OCI-LY1 (cell line): ENCODE measurements around the gene YBX2.
A peak's percentile ranks its signal among the peaks of the same experiment; 100 is the strongest.

ENCODE experiments used
- H2AFZ ChIP-seq: fragments of 200-600 bp; sonication (generic), shearing (Covaris generic); 2 replicates; pipeline ENCODE4 v1.6.0; 2014; ENCODE audit warnings: antibody characterized with exemption, mild to moderate bottlenecking, low read length
- H3F3A ChIP-seq: fragments of 200-600 bp; sonication (generic), shearing (Covaris generic); 2 replicates; pipeline ENCODE4 v1.6.0; 2014; ENCODE audit warnings: mild to moderate bottlenecking, antibody characterized with exemption, low read length, moderate library complexity; ENCODE audit not compliant: insufficient read depth
- H3K27ac ChIP-seq: fragments of 200-600 bp; sonication (generic); 2 replicates; pipeline ENCODE4 v1.5.1; 2014; ENCODE audit warnings: low read length, mixed run types, mild to moderate bottlenecking, low read depth; ENCODE audit not compliant: poor library complexity, severe bottlenecking
- H3K27me3 ChIP-seq: fragments of 200-600 bp; sonication (generic); 2 replicates; pipeline ENCODE4 v1.6.0; 2014; ENCODE audit warnings: antibody characterized with exemption, mild to moderate bottlenecking, low read length, moderate library complexity; ENCODE audit not compliant: insufficient read depth
- H3K36me3 ChIP-seq: fragments of 200-600 bp; sonication (generic); 2 replicates; pipeline ENCODE4 v1.6.1; 2014; ENCODE audit warnings: mild to moderate bottlenecking, antibody characterized with exemption, low read length, moderate library complexity, mixed read lengths; ENCODE audit not compliant: insufficient read depth
- H3K4me1 ChIP-seq: fragments of 200-600 bp; sonication (generic); 2 replicates; pipeline ENCODE4 v1.5.1; 2014; ENCODE audit warnings: mild to moderate bottlenecking, low read length, moderate library complexity; ENCODE audit not compliant: insufficient read depth, severe bottlenecking
- H3K4me2 ChIP-seq: fragments of 200-600 bp; sonication (generic), shearing (Covaris generic); 2 replicates; pipeline ENCODE4 v1.6.1; 2014; ENCODE audit warnings: low read length
- H3K4me3 ChIP-seq: fragments of 200-600 bp; sonication (generic); 2 replicates; pipeline ENCODE4 v1.5.1; 2014; ENCODE audit warnings: low read length, low read depth, mild to moderate bottlenecking, mixed read lengths; ENCODE audit not compliant: poor library complexity, severe bottlenecking
- H3K79me2 ChIP-seq: fragments of 200-600 bp; shearing (Covaris generic); 2 replicates; pipeline ENCODE4 v1.6.1; 2016; ENCODE audit warnings: mixed run types, low read length, mixed read lengths; ENCODE audit not compliant: insufficient read depth
- H3K9ac ChIP-seq: fragments of 200-600 bp; sonication (generic), shearing (Covaris generic); 2 replicates; pipeline ENCODE4 v1.6.1; 2014; ENCODE audit warnings: mild to moderate bottlenecking, low read length, mixed read lengths
- H3K9me2 ChIP-seq: fragments of 200-600 bp; sonication (generic), shearing (Covaris generic); 2 replicates; pipeline ENCODE4 v1.6.1; 2014; ENCODE audit warnings: low read depth, mild to moderate bottlenecking, low read length, mixed read lengths
- H3K9me3 ChIP-seq: fragments of 200-600 bp; shearing (Covaris generic); 2 replicates; pipeline ENCODE4 v1.6.1; 2014; ENCODE audit warnings: low read length, mixed read lengths
- H4K20me1 ChIP-seq: fragments of 200-600 bp; sonication (generic), shearing (Covaris generic); 2 replicates; pipeline ENCODE4 v1.6.0; 2016; ENCODE audit warnings: mild to moderate bottlenecking, low read length; ENCODE audit not compliant: insufficient read depth
- CTCF ChIP-seq: fragments of 200-600 bp; sonication (generic), shearing (Covaris generic); IDR thresholded peaks from 2 replicates; pipeline ENCODE4 v1.5.1; 2017; ENCODE audit warnings: mild to moderate bottlenecking, antibody characterized with exemption, low read length, moderate library complexity, mixed read lengths
- EZH2 ChIP-seq: fragments of 200-600 bp; sonication (generic), shearing (Covaris generic); IDR thresholded peaks from 2 replicates; pipeline ENCODE4 v1.8.0; 2017; ENCODE audit warnings: borderline replicate concordance, mixed run types, mild to moderate bottlenecking, antibody characterized with exemption, low read length, moderate library complexity, mixed read lengths

The YBX2 gene

GRCh38 chr17:7308625-7309433 is 14.4 kb upstream of the YBX2 start:
- Histone ChIP-seq H3F3A (peaks cover 22% of the 10 kb centered on the region), H3K4me2 (peak overlapping the region; percentile 81), H3K27ac (peak overlapping the region; percentile 95), H3K27me3 (no peaks in the 10 kb centered on the region), H3K9ac (peak overlapping the region; percentile 97), H3K4me1 (peaks cover 44% of the 10 kb centered on the region), H3K9me2 (no peaks in the 10 kb centered on the region), H3K79me2 (peaks cover 28% of the 10 kb centered on the region), H3K36me3 (peaks cover 60% of the 10 kb centered on the region), H2AFZ (no peak overlapping the region), H3K4me3 (peak overlapping the region; percentile 94), H3K9me3 (no peaks in the 10 kb centered on the region), H4K20me1 (peaks cover 4% of the 10 kb centered on the region; the same call in 1 of the 2 replicates)
- TF ChIP-seq CTCF (no peak), EZH2 (no peak)

GRCh38 chr17:7307686-7308624 is 13.5 kb upstream of the YBX2 start:
- peak overlapping the region; percentile 81 for H3K4me2 ChIP-seq
- no peaks in the 10 kb centered on the region for H3K27me3 ChIP-seq
- H2AFZ ChIP-seq = no peak overlapping the region
- no peaks in the 10 kb centered on the region for H3K9me2 ChIP-seq
- peak overlapping the region; percentile 95 for H3K27ac ChIP-seq
- peaks cover 28% of the 10 kb centered on the region for H3K79me2 ChIP-seq
- peak overlapping the region; percentile 97 for H3K9ac ChIP-seq
- peak overlapping the region; percentile 94 for H3K4me3 ChIP-seq
- peaks cover 4% of the 10 kb centered on the region; the same call in 1 of the 2 replicates for H4K20me1 ChIP-seq
- H3K36me3 ChIP-seq = peaks cover 51% of the 10 kb centered on the region
- TF ChIP-seq CTCF = no peak
- no peaks in the 10 kb centered on the region for H3K9me3 ChIP-seq
- peaks cover 14% of the 10 kb centered on the region for H3F3A ChIP-seq
- H3K4me1 ChIP-seq = peaks cover 36% of the 10 kb centered on the region

GRCh38 chr17:7306911-7307685 is 12.7 kb upstream of the YBX2 start, which contains the start of gene EIF5A:
Gene EIF5A (plus strand): TSS chr17:7307628. CDS start chr17:7309636, 2,008 bp downstream.
- no peaks in the 10 kb centered on the region for H3K9me3 ChIP-seq
- TF ChIP-seq CTCF = no peak
- no peak for TF ChIP-seq EZH2
- H3K27ac ChIP-seq = peak within 1 kb of the TSS; percentile 95

More at GRCh38 chr17:7306911-7307685, 12.7 kb upstream of the YBX2 start, which contains the start of gene EIF5A:
- Histone ChIP-seq H3K9me2 (no peaks in the 10 kb centered on the region), H4K20me1 (peaks cover 4% of the 10 kb centered on the region; the same call in 1 of the 2 replicates), H3K27me3 (no peaks in the 10 kb centered on the region), H3K36me3 (peaks cover 42% of the 10 kb centered on the region), H3K9ac (peak within 1 kb of the TSS; percentile 97), H3F3A (peaks cover 10% of the 10 kb centered on the region), H2AFZ (no peak within 1 kb of the TSS), H3K4me3 (peak within 1 kb of the TSS; percentile 94), H3K4me1 (peaks cover 30% of the 10 kb centered on the region), H3K4me2 (peak within 1 kb of the TSS; percentile 81), H3K79me2 (peaks cover 28% of the 10 kb centered on the region)
